ENCODE results near the gene TMEM117.

Gene TMEM117

DNA sequence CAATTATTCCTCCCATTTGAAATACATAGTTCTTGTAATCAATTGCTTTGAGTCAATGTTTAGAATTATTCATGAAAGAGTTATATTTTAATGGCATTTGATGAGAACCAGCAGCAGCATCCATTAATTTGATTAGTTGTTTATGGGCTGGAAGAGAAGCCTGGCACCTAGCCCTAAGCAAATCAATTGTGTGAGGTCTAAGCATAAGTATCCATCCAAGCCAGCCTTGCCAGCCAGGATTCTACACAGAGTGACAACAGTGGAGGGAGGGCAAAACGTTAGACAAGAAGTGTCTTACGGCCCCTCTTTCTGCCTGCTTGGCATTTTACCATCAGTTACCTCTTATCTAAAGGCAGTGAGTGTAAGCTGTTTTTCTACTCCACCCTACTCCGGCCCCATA, 561.8 kb downstream of the TMEM117 start:
- no peak for DNase-seq

- no peak for DNase-seq
Measured at GRCh38 chr12:44403185-44403584, 567.3 kb downstream of the TMEM117 start.

- no peak for DNase-seq
Measured at GRCh38 chr12:44405297-44405696, 569.4 kb downstream of the TMEM117 start.

GRCh38 chr12:44422559-44422958, 586.7 kb downstream of the TMEM117 start:
- DNase-seq: no peak

DNA sequence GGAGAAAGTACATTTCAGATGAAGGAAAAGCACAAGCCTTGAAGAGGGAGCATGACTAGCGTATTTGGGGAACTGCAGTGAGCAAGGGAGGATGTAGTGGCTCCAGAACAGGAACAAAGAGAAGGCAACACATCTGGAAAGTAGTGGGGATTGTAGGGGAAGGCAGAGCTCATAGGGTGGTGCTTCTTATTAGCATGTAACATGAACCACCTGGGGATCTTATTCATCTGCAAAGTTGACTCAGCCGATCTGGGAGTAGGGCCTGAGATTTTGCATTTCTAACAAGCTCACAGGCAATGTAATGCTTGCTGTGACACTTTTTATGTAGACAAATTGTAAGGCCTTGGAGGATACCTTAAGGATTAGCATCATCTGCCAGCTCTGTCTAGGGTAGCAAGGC, 592.9 kb downstream of the TMEM117 start:
- no peak for DNase-seq

DNA sequence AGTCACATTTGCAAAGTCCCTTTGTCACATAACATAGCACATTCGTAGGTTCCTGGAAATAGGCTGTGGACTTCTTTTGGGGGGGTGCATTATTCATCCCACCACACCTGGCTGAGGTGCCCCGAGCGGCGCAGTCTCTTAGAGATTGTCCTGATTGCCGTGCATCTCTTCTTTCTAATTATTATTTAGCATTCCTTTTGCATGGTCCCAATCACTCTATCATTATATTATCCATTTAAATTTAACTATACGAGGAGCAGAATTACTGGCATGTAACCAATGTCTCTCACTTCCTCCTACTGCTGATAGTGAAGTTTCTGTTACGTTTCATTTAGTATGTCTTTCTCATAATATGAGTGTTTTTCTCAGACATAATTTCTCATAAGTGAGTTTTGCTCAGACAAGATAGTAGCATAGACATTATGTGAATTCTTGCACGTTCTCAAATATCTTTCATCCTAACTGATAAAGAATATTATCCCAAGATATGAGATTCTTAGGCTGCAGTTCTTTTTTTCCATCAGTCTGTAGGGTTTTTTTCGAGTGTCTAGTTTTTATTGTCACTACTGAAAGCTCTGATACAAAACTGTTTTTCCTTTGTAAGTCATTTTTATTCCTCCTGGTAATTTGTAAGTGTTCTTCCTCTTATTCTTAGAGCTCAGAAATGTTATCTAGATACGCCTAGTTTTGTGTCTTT, 595.9 kb downstream of the TMEM117 start:
- no peak for DNase-seq

- no peak for DNase-seq
Measured at GRCh38 chr12:44433659-44434058, 597.8 kb downstream of the TMEM117 start.

DNA sequence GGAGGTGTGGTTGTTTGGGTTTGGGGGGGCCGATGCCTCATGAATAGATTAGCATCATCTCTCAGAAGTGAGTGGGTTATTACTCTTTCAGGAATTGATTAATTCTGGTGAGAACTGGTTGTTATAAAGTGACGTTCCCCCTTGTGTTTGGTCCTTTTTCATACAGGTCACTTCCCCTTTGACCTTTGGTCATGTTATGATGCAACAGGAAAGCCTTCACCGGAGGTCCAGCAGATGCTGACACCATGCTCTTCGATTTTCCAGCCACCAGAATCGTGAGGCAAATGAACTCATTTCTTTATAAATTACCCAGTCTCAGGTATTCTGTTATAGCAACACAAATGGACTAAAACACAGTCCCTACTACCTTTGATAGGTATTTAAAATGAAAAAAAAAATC, 600.9 kb downstream of the TMEM117 start:
- DNase-seq: no peak

All from Kasumi-1 (cell line).